OCI-LY1 (cell line): Measurements from ENCODE around the gene VGF.

Experiments used
- H2AFZ ChIP-seq: fragments of 200-600 bp; sonication (generic), shearing (Covaris generic); 2 replicates; pipeline ENCODE4 v1.6.0; 2014; ENCODE audit warnings: antibody characterized with exemption, mild to moderate bottlenecking, low read length
- H3F3A ChIP-seq: fragments of 200-600 bp; sonication (generic), shearing (Covaris generic); 2 replicates; pipeline ENCODE4 v1.6.0; 2014; ENCODE audit warnings: mild to moderate bottlenecking, antibody characterized with exemption, low read length, moderate library complexity; ENCODE audit not compliant: insufficient read depth
- H3K27ac ChIP-seq: fragments of 200-600 bp; sonication (generic); 2 replicates; pipeline ENCODE4 v1.5.1; 2014; ENCODE audit warnings: low read length, mixed run types, mild to moderate bottlenecking, low read depth; ENCODE audit not compliant: poor library complexity, severe bottlenecking
- H3K27me3 ChIP-seq: fragments of 200-600 bp; sonication (generic); 2 replicates; pipeline ENCODE4 v1.6.0; 2014; ENCODE audit warnings: antibody characterized with exemption, mild to moderate bottlenecking, low read length, moderate library complexity; ENCODE audit not compliant: insufficient read depth
- H3K36me3 ChIP-seq: fragments of 200-600 bp; sonication (generic); 2 replicates; pipeline ENCODE4 v1.6.1; 2014; ENCODE audit warnings: mild to moderate bottlenecking, antibody characterized with exemption, low read length, moderate library complexity, mixed read lengths; ENCODE audit not compliant: insufficient read depth
- H3K4me1 ChIP-seq: fragments of 200-600 bp; sonication (generic); 2 replicates; pipeline ENCODE4 v1.5.1; 2014; ENCODE audit warnings: mild to moderate bottlenecking, low read length, moderate library complexity; ENCODE audit not compliant: insufficient read depth, severe bottlenecking
- H3K4me2 ChIP-seq: fragments of 200-600 bp; sonication (generic), shearing (Covaris generic); 2 replicates; pipeline ENCODE4 v1.6.1; 2014; ENCODE audit warnings: low read length
- H3K4me3 ChIP-seq: fragments of 200-600 bp; sonication (generic); 2 replicates; pipeline ENCODE4 v1.5.1; 2014; ENCODE audit warnings: low read length, low read depth, mild to moderate bottlenecking, mixed read lengths; ENCODE audit not compliant: poor library complexity, severe bottlenecking
- H3K79me2 ChIP-seq: fragments of 200-600 bp; shearing (Covaris generic); 2 replicates; pipeline ENCODE4 v1.6.1; 2016; ENCODE audit warnings: mixed run types, low read length, mixed read lengths; ENCODE audit not compliant: insufficient read depth
- H3K9ac ChIP-seq: fragments of 200-600 bp; sonication (generic), shearing (Covaris generic); 2 replicates; pipeline ENCODE4 v1.6.1; 2014; ENCODE audit warnings: mild to moderate bottlenecking, low read length, mixed read lengths
- H3K9me2 ChIP-seq: fragments of 200-600 bp; sonication (generic), shearing (Covaris generic); 2 replicates; pipeline ENCODE4 v1.6.1; 2014; ENCODE audit warnings: low read depth, mild to moderate bottlenecking, low read length, mixed read lengths
- H3K9me3 ChIP-seq: fragments of 200-600 bp; shearing (Covaris generic); 2 replicates; pipeline ENCODE4 v1.6.1; 2014; ENCODE audit warnings: low read length, mixed read lengths
- H4K20me1 ChIP-seq: fragments of 200-600 bp; sonication (generic), shearing (Covaris generic); 2 replicates; pipeline ENCODE4 v1.6.0; 2016; ENCODE audit warnings: mild to moderate bottlenecking, low read length; ENCODE audit not compliant: insufficient read depth
- CTCF ChIP-seq: fragments of 200-600 bp; sonication (generic), shearing (Covaris generic); IDR thresholded peaks from 2 replicates; pipeline ENCODE4 v1.5.1; 2017; ENCODE audit warnings: mild to moderate bottlenecking, antibody characterized with exemption, low read length, moderate library complexity, mixed read lengths
- EZH2 ChIP-seq: fragments of 200-600 bp; sonication (generic), shearing (Covaris generic); IDR thresholded peaks from 2 replicates; pipeline ENCODE4 v1.8.0; 2017; ENCODE audit warnings: borderline replicate concordance, mixed run types, mild to moderate bottlenecking, antibody characterized with exemption, low read length, moderate library complexity, mixed read lengths

The VGF gene

GRCh38 chr7:101116898-101117297 is 48.5 kb downstream of the VGF start:
- H3K9me2 ChIP-seq = no peaks in the 10 kb centered on the region
- H3K4me1 ChIP-seq = no peaks in the 10 kb centered on the region
- H3K79me2 ChIP-seq = no peaks in the 10 kb centered on the region
- H3K4me3 ChIP-seq = no peak overlapping the region
- no peak for TF ChIP-seq CTCF
- TF ChIP-seq EZH2 = no peak
- no peak overlapping the region for H3K4me2 ChIP-seq
- H3K27ac ChIP-seq = no peak overlapping the region
- H3K36me3 ChIP-seq = no peaks in the 10 kb centered on the region
- no peaks in the 10 kb centered on the region for H3F3A ChIP-seq
- H3K27me3 ChIP-seq = 0 out of 2 replicates have a peak, but pooled peaks cover 2% of the 10 kb centered on the region
- no peak overlapping the region for H2AFZ ChIP-seq
- H4K20me1 ChIP-seq = no peaks in the 10 kb centered on the region
- H3K9ac ChIP-seq = no peak overlapping the region
- H3K9me3 ChIP-seq = no peaks in the 10 kb centered on the region

- H3F3A ChIP-seq = no peaks in the 10 kb centered on the region
- no peaks in the 10 kb centered on the region for H3K9me3 ChIP-seq
- no peak overlapping the region for H2AFZ ChIP-seq
- no peaks in the 10 kb centered on the region for H3K9me2 ChIP-seq
- H3K27ac ChIP-seq = no peak overlapping the region
- TF ChIP-seq CTCF = no peak
- no peak for TF ChIP-seq EZH2
- no peaks in the 10 kb centered on the region for H3K27me3 ChIP-seq
- no peak overlapping the region for H3K4me3 ChIP-seq
- H3K79me2 ChIP-seq = no peaks in the 10 kb centered on the region
- no peaks in the 10 kb centered on the region for H3K36me3 ChIP-seq
- H3K4me1 ChIP-seq = no peaks in the 10 kb centered on the region
- H4K20me1 ChIP-seq = no peaks in the 10 kb centered on the region
- H3K4me2 ChIP-seq = no peak overlapping the region
- H3K9ac ChIP-seq = no peak overlapping the region
These were observed 50.2 kb downstream of the VGF start for GRCh38 chr7:101115215-101115614.

- Histone ChIP-seq H3K4me1 (no peaks in the 10 kb centered on the region), H3K9me3 (no peaks in the 10 kb centered on the region), H3K79me2 (no peaks in the 10 kb centered on the region), H4K20me1 (no peaks in the 10 kb centered on the region), H3F3A (no peaks in the 10 kb centered on the region), H3K9me2 (no peaks in the 10 kb centered on the region), H3K27ac (no peak overlapping the region), H3K4me3 (no peak overlapping the region), H3K27me3 (no peaks in the 10 kb centered on the region), H3K36me3 (no peaks in the 10 kb centered on the region), H3K9ac (no peak overlapping the region), H3K4me2 (no peak overlapping the region), H2AFZ (no peak overlapping the region)
- no peak for TF ChIP-seq CTCF
- TF ChIP-seq EZH2 = no peak
These were observed 50.9 kb downstream of the VGF start for GRCh38 chr7:101114492-101114891.
